Measurements from ENCODE around the gene CLTA.
"Not testable (repeated sequence)": the region's sequence is repeated elsewhere in the genome, so short reads cannot be mapped to it uniquely, and the experiment has no call there.

CLTA gene

DNA sequence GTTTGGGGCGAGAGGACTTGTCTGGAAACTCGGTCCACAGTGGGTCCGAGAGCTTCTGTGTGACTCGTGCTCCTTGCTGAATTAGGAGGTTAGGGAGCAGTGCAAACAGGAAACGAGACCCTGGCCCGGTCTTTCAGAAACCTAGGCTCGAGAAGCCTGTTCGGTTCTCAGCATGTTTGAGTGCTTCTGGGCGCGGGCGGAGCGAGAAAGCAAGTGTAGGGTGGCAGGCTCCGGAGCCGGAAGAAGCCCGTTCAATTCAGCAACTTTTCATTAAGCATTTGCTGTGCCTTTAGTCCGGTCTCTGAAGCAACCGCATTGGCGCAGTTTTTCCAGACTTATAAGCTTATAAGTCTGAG is 547 bp downstream of the CLTA start:
- DNase-seq, result peak; percentile 3

DNA sequence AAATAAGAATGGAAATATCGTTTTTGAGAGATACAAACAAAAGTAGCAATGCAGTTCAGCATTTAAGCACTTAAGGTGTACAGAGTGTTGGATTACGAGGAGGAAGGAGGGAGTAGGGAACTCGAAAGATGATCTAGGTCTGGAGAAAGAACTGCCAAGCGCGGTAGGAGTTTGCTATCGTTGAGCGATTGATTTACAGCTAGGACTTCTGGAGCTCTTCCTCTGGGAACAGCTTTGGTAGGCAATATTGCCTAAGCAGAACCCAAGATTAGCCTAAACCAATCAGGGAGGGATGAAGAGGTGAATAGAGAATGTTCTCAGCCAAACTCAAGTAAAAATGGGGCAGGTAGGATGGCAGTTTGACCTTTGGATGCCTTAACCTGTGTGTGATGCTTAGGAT is 965 bp downstream of the CLTA start:
- no peak for DNase-seq

DNA sequence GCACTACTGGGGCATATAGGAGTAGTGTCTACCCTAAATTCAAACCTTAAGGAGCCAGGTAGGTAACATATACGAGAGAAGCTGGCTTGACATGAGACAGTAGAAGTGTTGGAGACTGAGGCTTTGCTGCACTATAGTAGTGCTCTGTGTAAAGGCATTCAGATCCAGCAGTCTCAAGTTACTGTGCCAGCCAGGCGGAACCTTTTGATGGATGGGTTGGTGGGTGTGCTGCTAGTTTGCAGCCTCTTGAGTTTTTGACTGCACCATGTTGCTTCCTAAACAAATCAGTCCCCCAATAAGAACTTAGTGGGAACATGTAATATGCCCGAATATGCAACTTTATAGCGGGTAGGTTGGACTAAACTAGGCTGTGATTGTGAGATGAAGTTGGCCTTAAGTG is 1.5 kb downstream of the CLTA start:
- no peak for DNase-seq

DNA sequence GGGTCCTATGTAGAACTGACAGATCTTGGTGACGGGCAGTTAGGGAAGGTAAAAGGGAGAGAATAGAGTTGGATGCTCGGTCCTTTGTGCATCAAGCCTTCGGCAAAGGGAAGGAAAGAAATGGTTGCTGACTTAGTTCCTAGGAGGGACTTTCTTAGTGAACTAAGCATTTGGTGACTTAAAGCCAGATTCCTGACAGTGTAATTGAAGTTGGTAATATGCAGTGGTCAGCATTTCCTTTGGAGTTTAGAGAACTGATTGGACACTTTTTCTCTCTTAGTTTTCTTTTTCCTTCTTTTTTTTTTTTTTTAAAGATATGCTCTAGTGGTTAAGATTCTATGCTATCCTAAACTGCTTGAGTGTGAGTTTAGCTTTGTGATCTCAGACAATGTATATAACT is 2.3 kb downstream of the CLTA start:
- no peak for DNase-seq

DNA sequence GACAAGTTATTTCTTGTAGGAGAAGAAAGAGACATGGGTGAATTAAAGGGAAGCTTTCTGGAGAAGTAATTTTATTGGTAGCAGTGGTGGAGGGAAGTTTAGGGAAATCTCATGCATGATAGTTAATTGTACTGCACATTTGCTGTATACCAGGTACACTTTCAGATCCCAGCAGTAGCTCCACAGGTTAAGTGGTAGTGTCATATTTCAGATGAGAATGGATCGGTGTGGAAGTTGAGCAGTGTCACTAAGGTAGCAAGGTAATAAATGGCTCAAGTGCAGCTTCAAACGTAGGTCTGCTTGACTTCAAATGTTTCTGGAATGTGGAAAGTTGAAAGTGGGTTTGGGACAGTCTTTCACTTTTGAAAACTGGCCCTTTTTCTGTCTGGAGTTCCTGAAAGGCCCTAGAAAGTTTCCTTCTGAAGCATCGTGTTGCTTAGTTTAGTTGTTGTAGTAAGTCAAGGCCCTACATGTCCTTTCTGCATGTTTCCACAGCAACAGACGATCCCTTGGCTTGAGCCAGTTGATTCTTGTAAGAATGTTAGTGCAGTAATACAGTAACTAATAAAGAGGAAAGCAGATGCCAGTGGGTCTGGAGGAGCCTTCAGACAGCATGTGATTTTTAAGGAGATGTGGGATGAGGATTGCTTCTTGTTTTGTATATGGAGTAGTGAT is 3.7 kb downstream of the CLTA start:
- DNase-seq, result no peak

DNA sequence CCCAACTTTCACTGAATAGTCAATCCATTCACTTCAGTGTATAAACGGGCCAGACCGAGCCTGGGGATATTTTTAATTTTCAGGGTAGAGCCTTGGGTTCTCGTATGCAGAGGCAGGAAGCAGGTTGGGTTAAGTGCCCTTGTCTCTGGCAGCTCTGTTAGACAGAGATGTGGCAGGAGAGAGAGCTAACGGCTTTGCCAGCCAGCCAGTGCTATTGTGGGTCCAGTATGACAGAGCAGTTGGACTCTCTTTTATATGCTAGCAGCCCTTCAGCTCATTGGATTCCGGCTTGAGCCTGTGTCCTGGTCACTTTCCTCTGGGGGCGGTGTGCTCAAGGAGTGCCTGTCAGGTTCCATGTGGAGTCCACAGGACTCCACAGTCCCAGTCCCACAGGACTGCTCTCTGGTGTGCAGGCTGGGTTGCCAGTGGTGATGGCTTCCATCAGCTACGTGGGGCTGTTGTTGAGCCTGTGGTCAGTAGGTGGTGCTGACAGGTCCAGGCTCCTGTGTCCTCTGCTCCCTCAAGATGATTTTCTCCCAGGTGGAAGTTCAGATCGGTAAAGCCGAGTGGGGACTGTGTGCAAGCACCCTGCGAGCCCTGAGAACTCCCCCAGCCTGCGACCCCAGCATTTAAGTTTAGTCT is 14.3 kb downstream of the CLTA start:
- DNase-seq, result no peak

DNA sequence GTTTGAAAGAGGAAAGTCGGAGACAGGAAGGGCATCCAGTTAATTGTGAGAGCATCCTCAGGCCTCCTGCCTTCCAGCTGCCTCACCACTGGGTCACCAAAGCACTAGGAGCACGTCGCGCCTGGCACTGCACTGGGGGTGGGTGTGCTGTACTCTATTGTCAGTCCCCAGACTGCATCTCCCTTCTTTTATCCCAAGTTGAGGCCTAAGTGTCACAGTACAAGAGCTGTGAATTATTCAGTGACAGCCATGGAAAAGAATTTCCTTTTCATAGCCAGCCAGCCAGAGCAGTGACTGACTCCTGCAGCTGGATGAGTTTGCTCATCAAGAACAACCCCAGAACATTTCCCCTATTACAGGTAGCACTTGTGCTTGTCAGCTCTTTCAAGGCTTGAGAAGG is 16.3 kb downstream of the CLTA start:
- DNase-seq, result no peak

DNA sequence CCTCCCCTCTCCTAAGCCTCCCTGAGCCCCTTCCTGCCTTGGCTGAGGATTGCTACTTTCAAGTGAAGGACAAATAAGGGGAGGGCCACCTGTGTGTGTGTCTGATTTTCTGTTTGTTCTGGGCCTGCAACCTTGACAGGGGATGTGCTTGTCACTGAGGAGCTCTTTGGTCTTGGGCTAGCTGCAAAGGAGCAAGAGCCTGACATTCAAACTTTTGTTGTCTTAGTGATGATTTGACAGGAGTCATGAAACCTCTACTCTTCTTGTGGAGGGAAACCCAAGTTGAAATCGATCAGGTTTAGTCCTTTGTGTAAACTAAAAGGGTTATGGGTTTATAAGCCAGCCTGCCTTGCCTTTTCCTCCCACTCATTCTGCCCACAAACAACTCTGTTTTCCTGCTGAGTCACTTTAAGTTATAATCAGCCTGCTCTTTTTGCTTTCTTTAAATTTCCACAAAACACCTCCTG is 16.9 kb downstream of the CLTA start:
- no peak for DNase-seq

DNA sequence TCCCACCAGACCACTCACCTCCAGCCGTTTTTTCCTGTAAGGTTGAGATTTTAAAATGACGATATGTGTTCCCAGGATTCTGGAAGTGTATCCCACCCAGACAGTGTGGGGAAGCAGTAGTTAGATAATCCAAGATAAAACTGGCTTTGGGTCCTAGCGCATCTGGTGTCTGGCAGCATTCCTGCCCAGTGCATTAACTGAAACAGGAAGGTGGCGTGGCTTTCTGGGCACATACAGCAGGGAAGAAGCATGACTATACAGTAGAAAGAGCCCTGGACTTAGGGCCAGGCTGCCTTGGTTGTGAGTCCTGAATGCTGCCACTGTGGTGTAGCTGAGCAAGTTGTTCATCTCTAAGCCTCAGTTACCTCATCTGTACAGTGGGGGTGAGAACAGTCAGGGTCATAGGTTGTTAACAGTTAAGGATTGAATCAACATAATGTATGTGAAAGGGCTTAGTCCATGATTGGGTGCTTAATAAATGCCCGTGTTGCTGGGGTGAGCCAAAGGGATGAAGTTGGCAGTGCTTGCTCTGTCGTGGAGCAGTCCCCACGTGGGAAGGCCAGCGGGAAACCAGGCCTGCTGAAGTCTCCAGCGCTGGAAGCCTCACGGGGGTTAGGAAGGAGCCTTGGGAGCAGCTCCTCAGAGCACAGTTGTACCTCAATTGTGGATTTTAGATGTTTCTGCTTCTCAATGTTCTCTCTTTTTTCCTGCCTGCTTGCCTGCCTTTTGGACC is 18.0 kb downstream of the CLTA start:
- no peak for DNase-seq

DNA sequence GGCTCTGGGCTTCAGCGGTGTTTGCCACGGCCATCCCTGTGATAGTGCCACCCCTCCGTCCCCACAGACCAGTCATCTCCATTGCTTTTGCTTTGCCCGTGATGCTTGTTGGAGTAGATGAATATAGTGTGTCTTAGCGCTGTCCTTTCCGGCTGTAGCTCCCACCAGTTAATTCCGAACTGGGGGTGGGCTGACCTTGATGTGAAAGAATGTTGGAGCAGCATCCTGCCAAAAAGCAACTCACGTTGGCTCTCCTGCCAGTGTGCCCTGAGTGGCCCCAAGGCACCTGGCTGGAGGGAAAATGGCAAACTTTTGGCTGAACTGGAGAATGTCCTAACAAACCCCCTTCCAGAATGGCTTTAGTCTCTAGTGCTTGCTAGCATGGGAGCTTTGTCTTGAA is 20.0 kb downstream of the CLTA start:
- DNase-seq, result no peak

DNA sequence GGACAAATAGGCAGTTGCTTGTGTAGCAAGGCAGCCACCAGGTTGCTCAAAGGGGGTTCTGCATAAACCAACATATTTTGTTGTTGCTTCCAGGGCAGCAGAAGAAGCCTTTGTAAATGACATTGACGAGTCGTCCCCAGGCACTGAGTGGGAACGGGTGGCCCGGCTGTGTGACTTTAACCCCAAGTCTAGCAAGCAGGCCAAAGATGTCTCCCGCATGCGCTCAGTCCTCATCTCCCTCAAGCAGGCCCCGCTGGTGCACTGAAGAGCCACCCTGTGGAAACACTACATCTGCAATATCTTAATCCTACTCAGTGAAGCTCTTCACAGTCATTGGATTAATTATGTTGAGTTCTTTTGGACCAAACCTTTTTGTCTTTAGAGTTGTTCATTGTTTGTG is 20.8 kb downstream of the CLTA start:
- DNase-seq, result no peak

DNA sequence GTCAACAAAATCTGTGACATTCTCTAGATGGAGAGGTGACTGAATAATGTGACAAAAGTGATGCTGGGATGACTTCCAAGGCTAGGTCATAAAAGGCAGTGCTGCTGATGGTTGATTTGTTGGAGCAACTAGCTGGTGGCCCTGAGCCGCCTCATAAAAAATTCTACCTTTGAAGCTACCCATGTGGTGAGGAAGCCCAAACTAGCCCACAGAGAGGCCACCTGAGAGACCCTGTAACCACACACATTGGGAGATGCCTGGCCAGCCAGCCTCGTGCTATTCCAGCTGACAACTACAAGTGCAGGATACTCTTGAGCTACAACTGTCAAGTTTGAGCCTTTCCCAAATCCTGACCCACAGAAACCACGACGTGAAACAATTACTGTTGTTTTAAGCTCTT is 22.7 kb downstream of the CLTA start:
- DNase-seq, result no peak

DNA sequence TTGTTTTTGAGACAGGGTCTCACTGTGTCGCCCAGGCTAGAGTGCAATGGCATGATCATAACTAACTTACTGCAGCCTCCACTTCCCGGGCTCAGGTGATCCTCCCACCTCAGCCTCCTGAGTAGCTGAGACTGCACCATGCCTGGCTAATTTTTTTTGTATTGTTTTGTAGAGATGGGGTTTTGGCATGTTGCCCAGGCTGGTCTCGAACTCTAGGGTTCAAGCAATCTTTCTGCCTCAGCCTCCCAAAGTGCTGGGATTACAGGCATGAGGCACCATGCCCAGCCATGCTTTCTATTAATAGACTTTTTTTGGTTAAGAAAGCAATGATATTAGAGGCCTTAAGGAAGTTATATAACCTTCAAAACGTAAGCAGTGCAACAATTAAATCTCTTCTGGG is 23.3 kb downstream of the CLTA start:
- DNase-seq, result no peak

DNA sequence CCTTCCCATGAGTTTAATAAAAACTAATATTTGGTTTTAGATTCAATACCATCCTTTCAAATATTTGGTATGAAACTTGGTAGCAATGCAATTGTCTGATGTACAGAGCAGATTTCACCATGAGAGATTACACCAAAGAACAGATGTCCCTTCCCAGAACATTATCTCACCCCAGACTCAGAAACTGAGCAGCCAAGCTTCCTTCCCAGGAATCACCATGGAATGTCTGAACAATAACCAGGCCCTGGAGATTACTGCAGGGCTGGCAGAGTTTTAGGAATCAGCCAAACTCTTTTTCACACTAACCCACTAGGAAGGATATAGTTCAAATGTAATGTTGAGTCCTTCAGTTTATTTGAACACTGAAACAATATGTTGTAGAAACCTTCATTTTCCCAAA is 23.9 kb downstream of the CLTA start:
- DNase-seq, result no peak

DNA sequence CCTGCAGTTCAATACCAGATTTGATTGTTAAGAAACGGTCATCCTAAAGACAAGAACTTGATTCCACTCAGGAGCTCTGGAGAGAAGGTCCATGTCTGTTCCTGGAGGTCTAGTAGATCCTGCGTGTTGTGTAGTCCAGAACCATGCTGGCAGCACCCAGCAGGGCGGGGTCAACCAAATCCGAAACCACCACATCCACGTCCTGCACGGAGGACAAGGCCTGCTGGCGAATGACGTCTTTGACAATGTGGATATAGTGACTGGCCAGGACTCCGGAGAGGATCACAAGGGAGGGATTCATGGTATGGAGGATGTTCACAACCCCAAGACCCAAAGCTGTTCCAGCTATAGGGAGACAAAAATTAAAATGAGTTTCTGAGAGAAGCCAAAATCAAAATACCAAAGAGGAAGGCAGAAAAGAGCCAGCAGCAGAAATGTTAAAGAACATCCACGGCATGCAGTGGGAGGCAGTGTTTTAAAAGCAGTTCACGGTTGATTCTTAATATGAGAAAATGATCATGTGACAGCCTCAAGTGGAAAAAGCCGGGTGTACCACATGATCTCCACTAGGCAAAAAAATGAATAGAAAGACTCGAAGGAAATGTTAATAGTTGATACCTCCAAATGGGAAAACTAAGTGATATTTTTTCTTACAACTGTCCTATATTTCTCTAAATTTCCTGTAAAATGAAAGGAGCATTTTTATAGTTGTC is 26.7 kb downstream of the CLTA start:
- DNase-seq, result no peak

DNA sequence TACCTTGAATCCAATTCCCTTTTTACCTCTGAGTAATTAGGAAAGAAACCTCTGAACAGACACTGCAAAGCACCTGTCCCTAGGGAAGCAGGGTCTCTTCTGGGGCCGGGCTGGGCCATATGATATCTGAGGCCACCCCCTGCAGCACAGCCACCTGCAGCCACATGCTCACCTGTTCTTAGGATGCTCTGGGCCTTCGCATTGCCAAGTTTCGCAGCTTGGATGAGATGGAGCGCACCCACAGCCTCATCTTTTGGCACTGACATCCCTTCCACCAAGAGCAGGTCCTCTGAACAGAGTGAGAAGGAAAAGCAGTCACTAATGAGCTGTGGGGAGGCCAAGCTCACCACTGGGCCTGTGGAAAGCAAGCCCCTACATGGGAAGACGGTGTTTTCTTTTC is 27.3 kb downstream of the CLTA start:
- no peak for DNase-seq

DNA sequence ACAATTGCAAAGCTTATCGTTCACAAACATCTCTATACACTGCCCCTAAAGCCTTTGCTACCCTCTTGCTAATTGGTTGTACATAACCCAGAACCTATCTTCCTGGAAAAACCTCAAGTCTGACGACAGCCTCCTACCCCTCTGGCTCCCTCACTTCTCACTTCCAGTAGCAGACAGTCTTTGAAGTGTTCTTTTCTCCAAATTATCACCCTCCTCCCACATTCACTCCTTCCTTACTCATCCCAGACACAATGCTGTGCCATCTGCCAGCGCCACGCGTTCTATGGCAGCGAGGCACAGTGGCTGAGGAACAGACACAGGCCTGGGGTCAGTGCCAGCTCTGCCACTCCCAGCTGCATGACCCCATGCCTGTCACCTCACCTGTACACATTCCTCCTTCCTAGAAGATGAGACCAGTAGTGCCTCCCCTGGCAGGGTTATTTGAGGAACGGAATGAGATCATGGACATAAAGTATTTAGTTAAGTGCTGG is 27.7 kb downstream of the CLTA start:
- no peak for DNase-seq

DNA sequence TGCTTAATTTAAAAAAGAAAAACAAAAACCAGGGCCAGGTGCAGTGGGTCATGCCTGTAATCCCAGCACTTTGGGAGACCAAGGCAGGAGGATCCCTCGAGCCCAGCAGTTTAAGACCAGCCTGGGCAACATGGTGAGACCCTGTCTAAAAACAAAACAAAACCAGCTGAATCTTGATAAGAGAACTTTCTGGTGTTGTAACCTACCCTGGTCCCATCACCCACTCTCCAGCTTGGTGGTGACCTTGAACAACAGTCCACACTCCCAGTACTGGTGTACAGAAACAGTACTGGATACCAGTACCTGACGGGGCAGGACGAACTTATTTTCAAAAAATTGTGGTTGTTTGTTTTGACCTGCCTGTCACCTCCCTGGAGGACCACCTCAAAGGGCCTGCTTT is 30.9 kb downstream of the CLTA start:
- no peak for DNase-seq

DNA sequence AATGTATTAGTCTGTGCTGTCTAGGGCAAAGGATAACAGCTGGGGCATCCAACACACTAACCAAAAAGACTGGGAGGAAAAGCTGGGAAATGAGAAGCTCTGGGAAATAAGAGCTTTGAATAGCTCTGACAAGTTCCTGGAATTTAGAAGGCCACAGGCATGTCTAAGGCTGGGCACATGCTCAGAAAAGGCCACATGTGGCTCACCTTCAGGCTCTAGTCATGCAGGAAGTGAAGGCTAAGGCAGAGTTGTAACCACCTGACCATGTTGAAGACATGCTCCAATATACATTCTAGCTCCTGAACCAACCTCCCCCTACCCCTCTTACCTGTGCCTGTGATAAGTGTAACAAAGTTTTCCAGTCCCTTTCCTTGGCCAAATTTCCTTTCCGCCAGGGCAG is 31.7 kb downstream of the CLTA start:
- no peak for DNase-seq

DNA sequence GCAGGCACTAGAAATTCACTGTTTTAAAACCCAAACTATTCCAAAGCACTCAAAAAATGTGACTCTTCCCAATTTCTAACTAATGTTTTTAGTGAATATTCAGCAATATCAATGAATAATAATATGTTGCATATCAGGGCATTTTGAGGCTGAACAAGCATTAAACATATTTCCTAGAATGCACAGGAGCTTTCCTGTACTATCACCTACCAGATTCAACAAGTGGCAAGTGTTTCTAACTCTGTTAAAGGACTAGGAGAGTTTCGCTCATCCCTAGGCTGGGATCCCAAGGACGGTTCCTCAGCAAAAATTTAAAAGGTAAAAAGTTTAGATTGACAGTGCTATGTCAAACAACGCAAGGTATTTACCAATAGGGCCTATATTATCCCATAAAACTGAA is 46.5 kb downstream of the CLTA start:
- DNase-seq, result no peak

DNA sequence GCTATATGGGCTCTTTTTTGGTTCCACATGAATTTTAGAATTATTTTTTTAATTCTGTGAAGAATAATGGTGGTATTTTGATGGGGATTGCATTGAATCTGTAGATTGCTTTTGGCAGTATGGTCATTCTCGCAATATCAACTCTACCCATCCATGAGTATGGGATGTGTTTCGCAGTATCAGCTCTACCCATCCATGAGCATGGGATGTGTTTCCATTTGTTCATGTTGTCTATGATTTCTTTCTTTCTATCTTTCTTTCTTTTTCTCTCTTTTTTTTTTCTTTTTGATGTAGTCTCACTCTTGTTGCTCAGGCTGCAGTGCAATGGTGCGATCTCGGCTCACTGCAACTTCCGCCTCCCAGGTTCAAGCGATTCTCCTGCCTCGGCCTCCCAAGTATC is 48.5 kb downstream of the CLTA start:
- not testable (repeated sequence) for DNase-seq

DNA sequence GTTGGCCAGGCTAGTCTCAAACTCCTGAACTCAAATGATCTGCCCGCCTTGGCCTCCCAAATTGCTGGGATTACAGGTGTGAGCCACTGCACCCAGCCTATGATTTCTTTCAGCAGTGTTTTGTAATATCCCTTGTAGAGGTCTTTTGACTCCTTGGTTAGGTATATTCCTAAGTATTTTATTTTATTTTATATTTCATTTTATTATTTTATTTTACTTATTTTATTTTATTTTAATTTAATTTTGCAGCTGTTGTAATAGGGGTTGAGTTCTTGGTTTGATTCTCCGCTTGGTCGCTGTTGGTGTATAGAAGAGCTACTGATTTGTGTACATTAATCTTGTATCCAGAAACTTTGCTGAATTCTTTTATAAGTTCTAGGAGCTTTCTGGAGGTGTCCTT is 49.0 kb downstream of the CLTA start:
- not testable (repeated sequence) for DNase-seq

DNA sequence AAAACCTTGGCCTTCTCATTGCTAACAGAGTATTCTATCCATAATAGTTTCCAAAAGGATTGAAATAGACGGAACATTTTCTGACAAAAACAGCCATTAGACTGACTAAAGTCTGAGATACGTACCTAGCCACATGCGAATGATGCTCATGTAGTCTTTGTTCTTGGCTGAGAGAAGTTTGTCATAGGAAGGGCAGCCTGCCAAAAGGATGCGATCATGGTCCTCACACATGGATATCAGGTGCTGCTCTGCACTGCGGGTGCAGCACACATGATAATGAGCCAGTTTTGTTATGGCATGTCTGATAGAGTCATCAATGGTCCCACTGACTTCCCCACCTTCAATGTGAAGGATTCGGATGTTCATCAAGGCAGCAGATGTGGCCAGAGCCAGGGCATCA is 55.2 kb downstream of the CLTA start:
- no peak for DNase-seq

DNA sequence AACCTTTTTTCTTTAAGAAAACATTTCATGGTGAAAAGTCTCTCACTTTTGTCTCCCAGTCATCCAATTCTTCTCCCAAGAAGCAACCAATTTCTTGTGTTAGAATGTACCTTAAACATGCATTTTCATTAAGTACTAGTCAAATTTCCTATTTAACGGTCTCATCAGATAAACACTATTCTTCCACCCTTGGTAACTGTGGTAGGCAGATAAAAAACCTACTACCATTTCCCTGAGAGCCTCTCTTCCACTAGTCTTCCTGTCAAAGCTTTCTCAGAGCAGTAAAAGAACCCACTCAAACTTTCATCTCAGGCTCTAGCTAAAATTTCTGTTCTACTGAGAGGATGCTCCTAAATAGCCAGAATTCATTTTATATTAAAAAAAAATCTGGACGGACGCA is 56.6 kb downstream of the CLTA start:
- no peak for DNase-seq
